K562 (cell line): ENCODE measurements around the gene RAB6C. TPM values are rescaled to one million over a fixed set of nuclear protein-coding genes. Genes with fewer than 3 reads are reported as not detected.
"Not testable (repeated sequence)": the region's sequence is repeated elsewhere in the genome, so short reads cannot be mapped to it uniquely, and the experiment has no call there.

ENCODE experiments used
- ATAC-seq: fragments of 200-7000 bp; cut with Tn5 transposase; 3 replicates; pipeline ENCODE4 v1.9.1; 2020; ENCODE audit warnings: moderate library complexity
- BruUV-seq: library from RNA; stranded (reverse); fragments of 400-500 nt; replicated peaks from 2 replicates; lab custom pipeline; 2021; lab: Mats Ljungman, UMichigan
- CTCF ChIA-PET: fragments of 300-600 bp; formaldehyde crosslinking; extraction: SDS; loops from one replicate; lab custom pipeline; 2021; ENCODE audit warnings: low intra/inter-chr PET ratio; lab: Yijun Ruan, JAX
- POLR2A ChIA-PET: fragments of 300-600, 350-650 bp; sonication (Branson Sonifier 250); formaldehyde crosslinking; extraction: SDS; loops from one replicate; lab custom pipeline; 2021; ENCODE audit warnings: antibody characterized with exemption, inconsistent platforms; lab: Yijun Ruan, JAX
- DNase-seq, 4 experiments: peaks; one replicate each; pipeline versions ENCODE4 v3.0.0 to v3.0.0-alpha.2; 2011 to 2018; ENCODE audit warnings: low spot score in 3 of 4, mixed read lengths in 3 of 4; ENCODE audit errors: extremely low read depth in 1 of 4
- FAIRE-seq: peaks from 2 replicates; lab custom pipeline; 2011; peaks lifted over from hg19 to GRCh38; lab: Jason Lieb, UNC
- H2AFZ ChIP-seq: 2 replicates; pipeline ENCODE4 v1.6.0; 2011; ENCODE audit warnings: low read depth, low read length, control low read depth, inconsistent platforms
- H3K27ac ChIP-seq: fragments of 200-600 bp; 3 replicates; pipeline ENCODE4 v1.8.0; 2011; ENCODE audit warnings: low read depth, mild to moderate bottlenecking, control low read depth, inconsistent platforms, low read length, moderate library complexity, mixed read lengths; ENCODE audit errors: extremely low read depth
- H3K27me3 ChIP-seq, 2 experiments: fragments of 300-600 bp in 1 of 2; 2 replicates in 1 of 2; 3 replicates in 1 of 2; pipeline versions ENCODE4 v1.6.0 to v1.8.0; 2011; ENCODE audit warnings: inconsistent platforms in 2 of 2, low read length in 2 of 2, mild to moderate bottlenecking in 1 of 2, mixed read lengths in 1 of 2, moderate library complexity in 1 of 2; ENCODE audit not compliant: control insufficient read depth in 2 of 2, insufficient read depth in 2 of 2
- H3K36me3 ChIP-seq: fragments of 300-600 bp; 3 replicates; pipeline ENCODE4 v1.8.0; 2011; ENCODE audit warnings: mild to moderate bottlenecking, low read length, inconsistent platforms; ENCODE audit not compliant: control insufficient read depth, insufficient read depth
- H3K4me1 ChIP-seq, 2 experiments: fragments of 200-600 bp in 1 of 2; replicated peaks in 1 of 2; 2 replicates in 1 of 2; 3 replicates in 1 of 2; pipeline versions ENCODE4 v1.5.1 to v1.8.0; 2011; ENCODE audit warnings: inconsistent platforms in 2 of 2, low read length in 2 of 2, mild to moderate bottlenecking in 1 of 2, mixed read lengths in 1 of 2, moderate library complexity in 1 of 2; ENCODE audit not compliant: control insufficient read depth in 2 of 2, insufficient read depth in 2 of 2
- H3K4me2 ChIP-seq: 2 replicates; pipeline ENCODE4 v1.6.1; 2011; ENCODE audit warnings: low read length, control low read depth, inconsistent platforms, mixed read lengths; ENCODE audit not compliant: insufficient read depth
- H3K4me3 ChIP-seq: fragments of 200-600 bp; sonication (generic), shearing (Covaris generic); 2 replicates; pipeline ENCODE4 v1.5.1; 2016; ENCODE audit warnings: control low read depth, inconsistent platforms
- H3K79me2 ChIP-seq: fragments of 200-600 bp; 3 replicates; pipeline ENCODE4 v1.8.0; 2011; ENCODE audit warnings: low read length, inconsistent platforms; ENCODE audit not compliant: control insufficient read depth, insufficient read depth
- H3K9ac ChIP-seq, 2 experiments: 2 replicates each; pipeline versions ENCODE4 v1.6.0 to v1.6.1; 2011; ENCODE audit warnings: low read depth in 2 of 2, low read length in 2 of 2, control low read depth in 1 of 2, inconsistent platforms in 1 of 2, mild to moderate bottlenecking in 1 of 2, mixed read lengths in 1 of 2; ENCODE audit not compliant: insufficient read depth in 1 of 2
- H3K9me1 ChIP-seq: one replicate; pipeline ENCODE4 v1.6.0; 2011; ENCODE audit warnings: inconsistent platforms, mild to moderate bottlenecking, low read length, moderate library complexity; ENCODE audit not compliant: control insufficient read depth, insufficient read depth
- H3K9me3 ChIP-seq: replicated peaks from 2 replicates; pipeline ENCODE4 v1.5.1; 2011; ENCODE audit warnings: low read depth, low read length, inconsistent platforms; ENCODE audit not compliant: control insufficient read depth, insufficient read depth
- H4K20me1 ChIP-seq: replicated peaks from 2 replicates; pipeline ENCODE4 v1.6.1; 2011; ENCODE audit warnings: low read length, inconsistent platforms, mixed read lengths; ENCODE audit not compliant: control insufficient read depth, insufficient read depth
- COPS2 ChIP-seq: fragments of 450-650 bp; conservative IDR thresholded peaks from 2 replicates; pipeline ENCODE4 v1.6.1; 2016; ENCODE audit warnings: mild to moderate bottlenecking, moderate library complexity
- CREM ChIP-seq: IDR thresholded peaks from 2 replicates; pipeline ENCODE4 v1.6.1; 2014; ENCODE audit warnings: antibody characterized with exemption, low read depth
- SPI1 ChIP-seq: IDR thresholded peaks from 2 replicates; pipeline ENCODE4 v1.6.1; 2011; ENCODE audit warnings: low read depth, low read length, control low read depth, borderline replicate concordance
- TEAD4 ChIP-seq, 2 experiments: sonication (generic) in 1 of 2; formaldehyde crosslinking in 1 of 2; IDR thresholded peaks; 2 replicates each; pipeline versions ENCODE4 v1.6.1 to v1.8.0; 2012 to 2022; ENCODE audit warnings: borderline replicate concordance in 1 of 2, inconsistent platforms in 1 of 2, low read length in 1 of 2, mild to moderate bottlenecking in 1 of 2, missing genetic modification reagents in 1 of 2
- ZNF655 ChIP-seq: fragments of 250-450 bp; sonication (Bioruptor Pico); IDR thresholded peaks from 2 replicates; pipeline ENCODE4 v1.5.0; 2021
- WGBS: fragments of 100-300 bp; shearing (Covaris generic); methylation state at CpG from one replicate; pipeline ENCODE4 v1.1.6; 2016; ENCODE audit warnings: low coverage, mixed read lengths; ENCODE audit not compliant: insufficient coverage; ENCODE audit errors: missing lambda C conversion rate; 5-methylcytosine and 5-hydroxymethylcytosine counted together
- in situ Hi-C: fragments of 300-500 bp; cut with MboI; formaldehyde crosslinking; loops from 4 replicates; pipeline ENCODE4 v1.15.0; 2018; ENCODE audit warnings: inconsistent platforms, mixed read lengths
- intact Hi-C: fragments of 100-400 bp; cut with micrococcal nuclease; formaldehyde crosslinking; loops from 2 replicates; pipeline ENCODE4 v1.14.2; 2022
- polyA plus RNA-seq, 8 experiments: library from polyadenylated mRNA; depleted of rRNA in 4 of 8; stranded (reverse) in 5 of 8; unstranded in 3 of 8; fragments of >200 nt; fragmentation: Nextera tagmentation in 2 of 8; fragmentation: Illumina TruSeq in 1 of 8; extraction: Ambion mirVana in 2 of 8; extraction: Trizol in 1 of 8; gene quantifications; 2 replicates each; pipeline versions ENCODE4 v1.2.1 to v1.2.3, GENCODE V29; 2011 to 2014; ENCODE audit warnings: inconsistent platforms in 1 of 8, missing spikeins in 1 of 8
- total RNA-seq, 7 experiments: library from RNA; depleted of rRNA in 6 of 7; stranded (reverse); fragments of >200 nt in 6 of 7; fragmentation: Illumina TruSeq in 2 of 7; extraction: Trizol in 2 of 7; gene quantifications; 2 replicates each; pipeline versions ENCODE4 v1.2.1 to v1.2.3, GENCODE V29; 2011 to 2021; ENCODE audit warnings: low replicate concordance in 1 of 7

Gene RAB6C
- total and polyA plus RNA-seq, 9 of the 15 experiments (the other 6 are each of a cell fraction or from before 2014, with no cell fraction given) = not detected

DNA sequence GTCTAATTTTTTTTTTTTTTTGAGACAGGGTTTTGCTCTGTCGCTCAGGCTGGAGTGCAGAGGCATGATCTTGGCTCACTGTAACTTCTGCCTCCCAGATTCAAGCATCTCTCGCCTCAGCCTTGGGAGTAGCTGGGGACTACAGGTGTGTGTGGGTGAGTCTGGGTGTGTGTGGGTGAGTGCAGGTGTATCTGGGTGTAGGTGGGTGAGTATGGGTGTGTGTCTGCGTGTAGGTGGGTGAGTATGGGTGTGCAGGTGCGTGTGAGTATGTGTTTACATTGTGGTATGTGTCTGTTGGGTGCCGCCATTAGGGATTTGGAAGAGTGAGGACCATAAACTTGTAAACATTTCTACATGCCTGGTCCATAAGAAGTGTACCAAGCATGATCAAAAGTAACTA lies 1.5 kb upstream of the RAB6C start:
- no peaks in the 10 kb centered on the region for H4K20me1 ChIP-seq
- H3K9me1 ChIP-seq = no peaks in the 10 kb centered on the region
- no peak overlapping the region for H3K4me3 ChIP-seq
- no peak overlapping the region for H2AFZ ChIP-seq
- no peak overlapping the region for H3K9ac ChIP-seq
- TF ChIP-seq ZNF655 (CRISPR knock-in tag) (no peak), COPS2 (no peak), TEAD4 (IDR thresholded peaks at IDR 0.05; ENCODE audit: low read length) (no peak), TEAD4 (CRISPR knock-in tag; IDR thresholded peaks at IDR 0.05; ENCODE audit: borderline replicate concordance) (no peak)
- no TSS peak for BruUV-seq
- no peak for FAIRE-seq
- no peaks in the 10 kb centered on the region for H3K36me3 ChIP-seq
- H3K27me3 ChIP-seq = peaks cover 0 to 6% of the 10 kb centered on the region in 2 experiments; a peak in 3 of 5 replicates
- WGBS = 0% methylated on average over 5 of the region's 5 CpGs
- DNase-seq = no peak
- H3K4me1 ChIP-seq = peaks cover 0 to 5% of the 10 kb centered on the region in 2 experiments; a peak in 1 of 5 replicates
- ChIA-PET POLR2A (no interaction called here), CTCF (no interaction called here)
- no peak overlapping the region for H3K4me2 ChIP-seq
- in situ Hi-C loops = no loop called here
- intact Hi-C loops = no loop called here
- no peaks in the 10 kb centered on the region for H3K9me3 ChIP-seq
- H3K79me2 ChIP-seq = no peaks in the 10 kb centered on the region
- no peak for ATAC-seq
- no peak overlapping the region for H3K27ac ChIP-seq

GRCh38 chr2:129980246-129980645 lies 780 bp downstream of the RAB6C start:
- DNase-seq, H3K36me3 ChIP-seq, POLR2A ChIA-PET, BruUV-seq, H3K79me2 ChIP-seq, H3K27me3 ChIP-seq, FAIRE-seq, intact Hi-C loops, ATAC-seq, H3K4me2 ChIP-seq, H3K9ac ChIP-seq, H3K4me1 ChIP-seq, H3K4me3 ChIP-seq, CTCF ChIA-PET, H2AFZ ChIP-seq, H3K9me1 ChIP-seq, H3K27ac ChIP-seq, H3K9me3 ChIP-seq, H4K20me1 ChIP-seq: not testable (repeated sequence)
- TF ChIP-seq SPI1 = peak; percentile 60; the same call in 1 of the 2 replicates
- peak; percentile 45 for TF ChIP-seq CREM
- in situ Hi-C loops = loop anchor here (5.0 kb wide), 1 partner anchor 1382 kb away; the partner anchor contains the start of gene RAB6D
- WGBS = 0% methylated on average over 1 of the region's 13 CpGs
